H1 (cell line): Measurements from ENCODE around the gene VAPB. TPM values are rescaled to one million over a fixed set of nuclear protein-coding genes. Genes with fewer than 3 reads are reported as not detected.

Source experiments
- CHD2 ChIP-seq: IDR thresholded peaks from 2 replicates; pipeline ENCODE4 v1.6.1; 2012; ENCODE audit warnings: low read length, improper control_type of control experiment
- CREB1 ChIP-seq: IDR thresholded peaks from 2 replicates; pipeline ENCODE4 v1.6.1; 2012; ENCODE audit warnings: inconsistent platforms
- EZH2 ChIP-seq: fragments of 200-600 bp; sonication (generic); IDR thresholded peaks from 2 replicates; pipeline ENCODE4 v1.7.1; 2012; ENCODE audit warnings: low read depth, mild to moderate bottlenecking, moderate library complexity, low read length, inconsistent platforms; ENCODE audit not compliant: severe bottlenecking
- GABPA ChIP-seq: IDR thresholded peaks from 2 replicates; pipeline ENCODE4 v1.6.1; 2011; ENCODE audit warnings: mild to moderate bottlenecking, low read length, moderate library complexity, borderline replicate concordance; ENCODE audit not compliant: insufficient read depth
- JUND ChIP-seq: IDR thresholded peaks from 2 replicates; pipeline ENCODE4 v1.6.1; 2011; ENCODE audit warnings: mild to moderate bottlenecking, improper control_type of control experiment, low read length
- MAFK ChIP-seq: IDR thresholded peaks from 2 replicates; pipeline ENCODE4 v1.6.1; 2012; ENCODE audit warnings: low read depth, mild to moderate bottlenecking, improper control_type of control experiment, low read length
- RAD21 ChIP-seq, 2 experiments: IDR thresholded peaks in 1 of 2; conservative IDR thresholded peaks in 1 of 2; 2 replicates each; pipeline ENCODE4 v1.6.1; 2011; ENCODE audit warnings: low read depth in 2 of 2, low read length in 2 of 2, improper control_type of control experiment in 1 of 2, inconsistent platforms in 1 of 2, mild to moderate bottlenecking in 1 of 2, moderate library complexity in 1 of 2
- RBBP5 ChIP-seq: IDR thresholded peaks from 2 replicates; pipeline ENCODE4 v1.7.1; 2012; ENCODE audit warnings: low read depth, mild to moderate bottlenecking, inconsistent platforms, low read length, moderate library complexity, borderline replicate concordance
- SAP30 ChIP-seq: fragments of 300-600 bp; sonication (generic); IDR thresholded peaks from 2 replicates; pipeline ENCODE4 v1.7.1; 2012; ENCODE audit warnings: low read length, moderate library complexity, mild to moderate bottlenecking, inconsistent platforms; ENCODE audit not compliant: insufficient read depth, insufficient replicate concordance
- SIN3A ChIP-seq, 2 experiments: IDR thresholded peaks in 1 of 2; conservative IDR thresholded peaks in 1 of 2; 2 replicates each; pipeline ENCODE4 v1.6.1; 2011 to 2012; ENCODE audit warnings: low read length in 2 of 2, improper control_type of control experiment in 1 of 2, low read depth in 1 of 2, mild to moderate bottlenecking in 1 of 2
- SIRT6 ChIP-seq: IDR thresholded peaks from one replicate; pipeline ENCODE4 v1.7.1; 2012; ENCODE audit warnings: low read length, inconsistent platforms
- SUZ12 ChIP-seq: fragments of 200-600 bp; sonication (generic); IDR thresholded peaks from 2 replicates; pipeline ENCODE4 v1.6.1; 2012; ENCODE audit warnings: mild to moderate bottlenecking, inconsistent platforms, low read length, moderate library complexity, mixed read lengths
- TAF7 ChIP-seq: optimal IDR thresholded peaks from 2 replicates; pipeline ENCODE3; 2011; ENCODE audit warnings: low read depth, mild to moderate bottlenecking, inconsistent platforms, low read length, moderate library complexity, borderline replicate concordance
- TCF12 ChIP-seq: IDR thresholded peaks from 2 replicates; pipeline ENCODE4 v1.6.1; 2011; ENCODE audit warnings: low read depth, mild to moderate bottlenecking, low read length
- YY1 ChIP-seq: IDR thresholded peaks from 2 replicates; pipeline ENCODE4 v1.6.1; 2011; ENCODE audit warnings: low read depth, mild to moderate bottlenecking, low read length
- polyA plus RNA-seq, 7 experiments: library from polyadenylated mRNA; depleted of rRNA in 3 of 7; stranded (reverse) in 5 of 7; unstranded in 2 of 7; fragments of >200 nt in 5 of 7; fragments of 200-250 nt in 2 of 7; gene quantifications; 1 replicate in 5 of 7; 2 replicates in 1 of 7; 4 replicates in 1 of 7; pipeline versions ENCODE4 v1.2.1 to v1.2.3, GENCODE V29; 2011 to 2013; ENCODE audit warnings: missing spikeins in 2 of 7, mixed read lengths in 2 of 7
- total RNA-seq: library from RNA; stranded (reverse); fragmentation: NEBNext Ultra II Directional; extraction: Animal tissue kit (Norgen Biotek cat#: 25700); gene quantifications from 2 replicates; pipeline ENCODE4 v1.2.1, GENCODE V29; 2021
- TF ChIP-seq, protein P1 (sequence below), 3 experiments: IDR thresholded peaks; 1 replicate in 2 of 3; 2 replicates in 1 of 3; pipeline versions ENCODE4 v1.5.1 to v1.6.1; 2011; ENCODE audit warnings: low read length in 3 of 3, mild to moderate bottlenecking in 3 of 3, inconsistent platforms in 2 of 3, low read depth in 1 of 3, moderate library complexity in 1 of 3; ENCODE audit not compliant: insufficient read depth in 1 of 3; ENCODE audit errors: control extremely low read depth in 1 of 3

Gene VAPB
- total and polyA plus RNA-seq, 2 of the 8 experiments (the other 6 are each of a cell fraction or from before 2014, with no cell fraction given) = 24.4 to 62.8 TPM

- no peak for TF ChIP-seq SIRT6
- no peak for TF ChIP-seq JUND
- TF ChIP-seq EZH2 = no peak
- no peak for TF ChIP-seq SAP30
- TF ChIP-seq CREB1 = 0 out of 2 replicates have a peak, but pooled peaks have one; percentile 9
- peak; percentile 37; the same call in 1 of the 2 replicates for TF ChIP-seq CHD2
- no peak for TF ChIP-seq MAFK
- TF ChIP-seq, protein P1, sequence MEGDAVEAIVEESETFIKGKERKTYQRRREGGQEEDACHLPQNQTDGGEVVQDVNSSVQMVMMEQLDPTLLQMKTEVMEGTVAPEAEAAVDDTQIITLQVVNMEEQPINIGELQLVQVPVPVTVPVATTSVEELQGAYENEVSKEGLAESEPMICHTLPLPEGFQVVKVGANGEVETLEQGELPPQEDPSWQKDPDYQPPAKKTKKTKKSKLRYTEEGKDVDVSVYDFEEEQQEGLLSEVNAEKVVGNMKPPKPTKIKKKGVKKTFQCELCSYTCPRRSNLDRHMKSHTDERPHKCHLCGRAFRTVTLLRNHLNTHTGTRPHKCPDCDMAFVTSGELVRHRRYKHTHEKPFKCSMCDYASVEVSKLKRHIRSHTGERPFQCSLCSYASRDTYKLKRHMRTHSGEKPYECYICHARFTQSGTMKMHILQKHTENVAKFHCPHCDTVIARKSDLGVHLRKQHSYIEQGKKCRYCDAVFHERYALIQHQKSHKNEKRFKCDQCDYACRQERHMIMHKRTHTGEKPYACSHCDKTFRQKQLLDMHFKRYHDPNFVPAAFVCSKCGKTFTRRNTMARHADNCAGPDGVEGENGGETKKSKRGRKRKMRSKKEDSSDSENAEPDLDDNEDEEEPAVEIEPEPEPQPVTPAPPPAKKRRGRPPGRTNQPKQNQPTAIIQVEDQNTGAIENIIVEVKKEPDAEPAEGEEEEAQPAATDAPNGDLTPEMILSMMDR (IDR thresholded peaks at IDR 0.05; ENCODE audit: control extremely low read depth in 1 of 3, insufficient read depth in 1 of 3, low read depth in 1 of 3, low read length in 3 of 3) = peak; percentile 75 to 86 (median 83)
- TF ChIP-seq SIN3A (conservative IDR thresholded peaks at IDR 0.05 in 1 of 2, IDR thresholded peaks at IDR 0.05 in 1 of 2; ENCODE audit: low read depth in 1 of 2, low read length in 2 of 2) = 0 out of 4 replicates have a peak, but pooled peaks of 1 of the 2 experiments have one; percentile 29
- TF ChIP-seq GABPA = no peak
- peak; percentile 97 to 98 for TF ChIP-seq RAD21 (IDR thresholded peaks at IDR 0.05 in 1 of 2, conservative IDR thresholded peaks at IDR 0.05 in 1 of 2; ENCODE audit: low read depth in 2 of 2, low read length in 2 of 2)
- TF ChIP-seq TAF7 = no peak
- TF ChIP-seq YY1 = no peak
- TF ChIP-seq RBBP5 = no peak
- no peak for TF ChIP-seq SUZ12
- no peak for TF ChIP-seq TCF12
These were observed 92.5 kb downstream of the VAPB start (continued) for GRCh38 chr20:58481481-58482021.
